Measurements from ENCODE around the gene TFB1M. TPM values are rescaled to one million over a fixed set of nuclear protein-coding genes. Genes with fewer than 3 reads are reported as not detected.

TFB1M gene
- total and polyA plus RNA-seq, 9 of the 15 experiments (the other 6 are each of a cell fraction or from before 2014, with no cell fraction given), result 34.6 to 145 (median 40.4) TPM

- TF ChIP-seq VEZF1 (CRISPR knock-in tag; IDR thresholded peaks at IDR 0.05) (no peak), MAFF (IDR thresholded peaks at IDR 0.05; ENCODE audit: low read length) (no peak), PCBP1 (IDR thresholded peaks at IDR 0.05; ENCODE audit: low read depth, low read length, poor library complexity, severe bottlenecking) (no peak), NUFIP1 (IDR thresholded peaks at IDR 0.05; ENCODE audit: partially characterized antibody) (no peak), ZNF57 (CRISPR knock-in tag; IDR thresholded peaks at IDR 0.05) (no peak), PPARD (CRISPR knock-in tag; IDR thresholded peaks at IDR 0.05) (no peak), ZNF707 (CRISPR knock-in tag; conservative IDR thresholded peaks at IDR 0.05) (no peak), CREB3 (tag; conservative IDR thresholded peaks at IDR 0.05; ENCODE audit: low read depth) (no peak), ILK (tag; IDR thresholded peaks at IDR 0.05; ENCODE audit: borderline replicate concordance, low read depth) (no peak), ZNF584 (CRISPR knock-in tag; IDR thresholded peaks at IDR 0.05; ENCODE audit: low read depth) (no peak), CHD1 (IDR thresholded peaks at IDR 0.05; ENCODE audit: low read length) (no peak), ZNF24 (IDR thresholded peaks at IDR 0.05) (peak; percentile 91), ZNF398 (CRISPR knock-in tag; IDR thresholded peaks at IDR 0.05) (no peak), ZFP30 (CRISPR knock-in tag; IDR thresholded peaks at IDR 0.05; ENCODE audit: borderline replicate concordance) (no peak), TRIM25 (IDR thresholded peaks at IDR 0.05; ENCODE audit: borderline replicate concordance) (0 out of 2 replicates have a peak, but pooled peaks have one; percentile 26), CHAMP1 (IDR thresholded peaks at IDR 0.05) (peak; percentile 45; the same call in 1 of the 2 replicates), U2AF2 (optimal IDR thresholded peaks at IDR 0.05; ENCODE audit: low read depth, low read length) (no peak), CXXC5 (CRISPR knock-in tag; IDR thresholded peaks at IDR 0.05) (peak; percentile 56; the same call in 1 of the 2 replicates), ZNF76 (CRISPR knock-in tag; IDR thresholded peaks at IDR 0.05; ENCODE audit: borderline replicate concordance) (no peak)
These were observed 660 bp upstream of the TFB1M start (continued) for GRCh38 chr6:155314773-155315515.
